Spleen (tissue), 7 donors: ENCODE results near the gene NPHS1.

Experiments used
- CTCF ChIP-seq, 11 experiments: fragments of 200-600 bp in 7 of 11; fragments of 450-650 bp in 4 of 11; sonication (generic) in 4 of 11; IDR thresholded peaks in 8 of 11; conservative IDR thresholded peaks in 3 of 11; 1 replicate in 7 of 11; 2 replicates in 4 of 11; pipeline versions ENCODE4 v1.4.0 to v1.8.0; 2016 to 2021; ENCODE audit warnings: antibody characterized with exemption in 11 of 11, inconsistent platforms in 4 of 11, mild to moderate bottlenecking in 1 of 11
- POLR2A ChIP-seq, 3 donors: fragments of 450-650 bp; IDR thresholded peaks; one replicate each; pipeline ENCODE4 v1.5.1; 2017; ENCODE audit warnings: antibody characterized with exemption in 3 of 3, mild to moderate bottlenecking in 1 of 3
- donor health status: DM: no; HTN: no; CAD: no; lungs with moderate emphysema.
- donor health status: DM: no; HTN: no; CAD: no.
- donor health status: DM: no; HTN: no; CAD: no.

GRCh38 chr19:35852029-35852780 lies at the start of gene NPHS1:
- TF ChIP-seq CTCF (IDR thresholded peaks at IDR 0.05 in 8 of 11, conservative IDR thresholded peaks at IDR 0.05 in 3 of 11), result no peak
- no peak for TF ChIP-seq POLR2A (IDR thresholded peaks at IDR 0.05)
